GM23338 (cell line): ENCODE measurements around the gene HK2.

Source experiments
- CTCF ChIP-seq, 2 experiments: fragments of 200-600 bp in 1 of 2; sonication (generic) in 1 of 2; conservative IDR thresholded peaks; 2 replicates each; pipeline versions ENCODE4 v1.5.1 to v1.6.1; 2016 to 2017; ENCODE audit warnings: antibody characterized with exemption in 2 of 2, low read depth in 2 of 2, mild to moderate bottlenecking in 2 of 2, moderate library complexity in 1 of 2
- ETS1 ChIP-seq: IDR thresholded peaks from 2 replicates; pipeline ENCODE4 v1.6.1; 2016; ENCODE audit warnings: antibody characterized with exemption
- EZH2 ChIP-seq: fragments of 200-600 bp; sonication (generic); IDR thresholded peaks from one replicate; pipeline ENCODE4 v1.8.0; 2017; ENCODE audit warnings: antibody characterized with exemption, mild to moderate bottlenecking, low read depth; ENCODE audit not compliant: unreplicated experiment
- EZH2phosphoT487 ChIP-seq: fragments of 200-600 bp; sonication (generic); IDR thresholded peaks from one replicate; pipeline ENCODE4 v1.8.1; 2018; ENCODE audit warnings: antibody characterized with exemption; ENCODE audit not compliant: unreplicated experiment
- JUNB ChIP-seq: IDR thresholded peaks from one replicate; pipeline ENCODE4 v1.6.1; 2016; ENCODE audit warnings: antibody characterized with exemption; ENCODE audit not compliant: unreplicated experiment
- NANOG ChIP-seq: IDR thresholded peaks from 2 replicates; pipeline ENCODE4 v1.6.1; 2016; ENCODE audit warnings: antibody characterized with exemption, borderline replicate concordance
- POLR2AphosphoS5 ChIP-seq: IDR thresholded peaks from 2 replicates; pipeline ENCODE4 v1.6.1; 2016; ENCODE audit warnings: antibody characterized with exemption, low read depth
- REST ChIP-seq: IDR thresholded peaks from one replicate; pipeline ENCODE4 v1.6.1; 2018; ENCODE audit warnings: antibody characterized with exemption; ENCODE audit not compliant: unreplicated experiment
- STAT1 ChIP-seq: IDR thresholded peaks from one replicate; pipeline ENCODE4 v1.6.1; 2016; ENCODE audit warnings: antibody characterized with exemption; ENCODE audit not compliant: unreplicated experiment
- ZNF114 ChIP-seq: fragments of 250-450 bp; sonication (Bioruptor Pico); IDR thresholded peaks from 2 replicates; pipeline ENCODE4 v1.5.0; 2020; ENCODE audit warnings: mild to moderate bottlenecking, moderate library complexity

GRCh38 chr2:74843899-74844298, 10.0 kb downstream of the HK2 start:
- TF ChIP-seq EZH2phosphoT487 (no peak), POLR2AphosphoS5 (no peak), EZH2 (no peak), CTCF (conservative IDR thresholded peaks at IDR 0.05; ENCODE audit: low read depth in 2 of 2) (no peak), JUNB (no peak), NANOG (no peak), ZNF114 (CRISPR knock-in tag) (no peak), REST (no peak), ETS1 (no peak), STAT1 (no peak)
